Measurements from ENCODE around the gene CUL3.

Gene CUL3

DNA sequence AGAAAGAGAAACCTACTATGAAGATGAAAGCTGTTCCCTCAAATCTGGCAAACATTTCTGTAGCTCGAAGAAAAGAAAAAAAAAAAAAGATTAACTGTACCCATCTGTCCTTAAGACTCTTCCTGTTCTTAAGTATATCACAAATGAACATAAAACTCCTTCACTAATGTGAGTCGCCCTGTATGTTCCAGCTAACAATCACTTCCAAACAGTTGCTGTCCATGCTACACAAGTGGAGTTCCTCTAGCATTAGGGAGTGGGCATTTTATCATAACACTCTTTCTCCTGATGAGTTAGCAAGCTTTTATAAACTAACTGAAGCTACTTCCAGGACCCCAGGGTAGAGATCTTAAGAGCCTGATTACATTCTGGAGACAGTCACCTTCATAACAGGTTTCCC, 5.8 kb downstream of the CUL3 start:
- DNase-seq: no peak

GRCh38 chr2:224577541-224577940, 7.6 kb downstream of the CUL3 start:
- no peak for DNase-seq

GRCh38 chr2:224576088-224576715, 9.0 kb downstream of the CUL3 start:
- no peak for DNase-seq

- DNase-seq: no peak
These were observed 10.6 kb downstream of the CUL3 start for GRCh38 chr2:224574423-224575084.

- DNase-seq: no peak
These were observed 11.4 kb downstream of the CUL3 start for GRCh38 chr2:224573724-224574123.

- DNase-seq: no peak
These were observed 12.8 kb downstream of the CUL3 start for GRCh38 chr2:224572338-224572737.

DNA sequence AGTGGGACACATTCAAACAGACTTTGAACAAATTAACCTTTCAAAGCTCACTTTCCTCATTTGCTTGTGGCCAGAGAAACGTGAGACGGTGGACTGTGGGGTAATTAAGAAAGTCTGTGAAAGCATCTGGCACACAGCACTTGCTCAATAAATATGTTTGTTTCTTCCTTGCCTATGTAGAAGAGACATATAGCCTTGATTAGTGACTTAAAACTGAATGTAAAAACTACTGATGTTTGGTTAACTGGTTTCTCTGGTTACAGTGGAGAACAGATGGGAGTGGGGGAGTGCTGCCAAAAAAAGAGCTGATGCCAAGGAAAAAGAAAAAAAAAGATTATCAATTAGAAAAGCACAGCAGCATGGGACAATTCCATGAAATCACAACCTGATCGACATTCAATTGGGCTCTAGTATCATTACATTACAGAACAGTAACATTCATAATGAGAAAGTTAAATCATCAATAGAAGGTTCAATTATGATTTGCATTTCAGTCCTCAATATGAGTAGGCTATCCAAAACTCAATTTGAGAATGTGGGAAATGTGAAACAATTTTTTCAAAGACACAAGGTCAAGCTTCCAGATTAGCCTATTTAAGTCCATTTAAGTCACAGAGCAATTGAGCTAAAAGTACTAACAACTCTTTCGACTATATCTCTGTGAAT, 14.7 kb downstream of the CUL3 start:
- no peak for DNase-seq

DNA sequence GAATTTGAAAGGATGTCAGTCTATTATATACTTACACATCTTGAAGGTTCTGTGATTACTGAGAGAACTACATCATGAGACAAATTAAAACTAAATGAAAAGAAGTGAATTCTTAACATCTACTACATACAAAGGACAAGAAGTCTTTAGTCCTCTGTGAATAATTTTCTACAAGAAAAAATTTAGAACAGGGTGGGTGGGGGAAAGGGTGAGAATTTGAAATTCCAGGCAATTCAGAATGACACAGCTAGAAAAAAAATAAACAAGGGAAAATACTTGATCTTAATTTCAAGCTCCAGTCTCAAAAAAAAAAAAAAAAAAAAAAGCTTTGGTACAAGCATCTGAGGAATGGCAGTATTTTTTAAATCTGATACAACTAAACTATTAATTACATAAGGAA, 15.5 kb downstream of the CUL3 start:
- DNase-seq: no peak

GRCh38 chr2:224565452-224566035, 19.6 kb downstream of the CUL3 start:
- no peak for DNase-seq

DNA sequence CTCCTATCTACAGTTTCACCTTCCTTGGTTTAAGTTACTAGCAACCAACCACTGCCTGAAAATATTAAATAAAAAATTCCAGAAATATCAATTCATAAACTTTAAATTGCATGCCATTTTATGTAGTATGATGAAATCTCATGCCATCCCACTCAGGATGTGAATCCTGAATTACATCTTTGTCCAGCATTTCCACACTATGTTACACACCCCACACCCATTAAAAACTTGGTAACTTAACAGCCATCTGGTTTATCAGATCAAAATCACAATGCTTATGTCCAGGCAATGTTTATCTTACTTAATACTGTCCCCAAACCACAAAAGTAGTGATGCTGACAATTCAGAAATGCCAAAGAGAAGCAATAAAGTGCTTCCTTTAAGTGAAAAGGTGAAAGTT, 21.6 kb downstream of the CUL3 start:
- no peak for DNase-seq

GRCh38 chr2:224562831-224563230, 22.3 kb downstream of the CUL3 start:
- no peak for DNase-seq

DNA sequence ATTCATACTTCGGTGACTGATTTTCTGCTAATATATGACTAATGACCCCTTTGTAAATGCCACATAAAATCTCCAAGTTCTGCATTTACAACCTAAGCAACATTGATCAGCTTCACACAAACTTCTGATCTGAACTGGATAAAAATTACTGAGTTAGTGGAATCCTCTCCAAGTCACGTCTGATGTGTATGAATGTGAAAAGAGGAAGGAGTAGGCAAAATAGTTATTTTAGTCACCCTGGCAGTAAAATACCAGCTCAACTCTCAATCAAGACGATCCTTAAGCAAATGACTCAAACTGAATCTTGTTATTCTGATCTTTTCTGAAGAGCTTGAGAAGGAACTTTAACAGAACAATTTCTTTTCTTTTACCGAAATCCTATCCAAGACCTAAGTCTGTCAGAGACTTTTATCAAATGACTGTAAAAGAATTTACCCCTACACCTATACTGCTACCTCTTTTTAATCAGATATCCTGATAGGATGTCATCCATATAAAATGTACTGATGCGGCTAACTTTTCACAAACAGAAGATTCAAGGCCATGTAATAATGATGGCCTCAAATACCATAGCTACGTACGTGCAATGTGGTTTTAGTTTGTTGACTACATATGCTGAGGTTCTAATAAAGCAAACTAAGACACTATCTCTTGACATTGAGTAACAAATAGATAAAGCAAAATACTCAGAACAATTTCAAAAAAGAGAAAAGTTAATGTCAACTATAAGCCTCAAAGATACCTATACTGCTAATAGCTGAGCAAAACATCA, 23.7 kb downstream of the CUL3 start:
- DNase-seq: no peak

DNA sequence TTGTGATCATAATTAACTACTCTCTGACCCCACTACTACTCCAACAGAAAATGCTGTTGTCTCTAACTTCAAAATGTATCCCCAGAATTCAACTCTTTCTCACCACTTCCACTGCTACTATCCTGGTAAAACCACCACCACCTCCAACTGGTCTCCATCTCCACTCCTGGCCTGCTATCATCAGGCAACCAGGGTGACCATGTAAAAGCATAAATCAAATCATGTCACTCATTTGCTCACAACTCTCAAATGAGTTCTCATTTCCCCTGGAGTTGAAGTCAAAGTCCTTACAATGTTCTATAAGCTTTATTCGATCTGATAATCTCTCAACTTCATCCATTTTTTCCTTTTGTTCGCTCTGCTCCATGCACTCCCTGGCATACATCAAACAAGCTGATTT, 24.6 kb downstream of the CUL3 start:
- DNase-seq: no peak

DNA sequence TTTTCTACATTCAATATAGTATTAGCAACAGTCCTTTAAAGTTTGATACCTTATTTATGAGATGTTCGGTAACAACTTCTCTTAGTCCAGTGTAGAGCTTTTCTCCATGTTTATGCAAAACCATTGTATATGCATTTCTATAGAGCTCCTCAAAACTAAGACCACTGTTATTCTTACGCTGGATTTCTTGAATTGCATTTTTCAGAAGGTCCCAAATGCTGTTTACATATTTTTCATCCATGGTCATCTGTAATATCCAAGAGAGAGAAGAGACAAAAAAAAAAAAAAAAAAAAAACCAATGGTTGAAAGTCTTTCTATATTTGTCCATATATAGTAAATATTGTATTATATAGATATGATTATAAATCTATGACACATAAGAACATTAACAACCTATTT, 27.6 kb downstream of the CUL3 start:
- DNase-seq: no peak

GRCh38 chr2:224556381-224556780, 28.8 kb downstream of the CUL3 start:
- no peak for DNase-seq

GRCh38 chr2:224555823-224556366, 29.3 kb downstream of the CUL3 start:
- no peak for DNase-seq

DNA sequence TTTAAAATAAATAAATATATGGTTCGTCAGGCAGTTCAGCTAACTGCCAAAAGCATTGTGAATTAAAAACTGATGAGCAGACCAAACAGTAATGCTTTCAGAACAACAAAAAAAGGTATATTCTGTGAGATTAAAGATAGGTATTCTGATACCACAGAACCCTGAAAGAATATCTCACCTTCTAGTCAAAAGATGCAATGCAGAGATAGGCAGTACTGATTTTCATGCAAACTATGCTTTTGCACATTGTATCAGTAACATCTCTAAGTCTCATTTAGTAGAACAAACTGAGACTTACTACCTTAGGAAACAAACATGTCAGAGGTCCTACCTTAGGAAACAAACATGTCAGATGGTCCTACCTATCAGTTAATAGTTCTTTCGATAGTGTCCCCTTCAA, 32.4 kb downstream of the CUL3 start:
- no peak for DNase-seq

DNA sequence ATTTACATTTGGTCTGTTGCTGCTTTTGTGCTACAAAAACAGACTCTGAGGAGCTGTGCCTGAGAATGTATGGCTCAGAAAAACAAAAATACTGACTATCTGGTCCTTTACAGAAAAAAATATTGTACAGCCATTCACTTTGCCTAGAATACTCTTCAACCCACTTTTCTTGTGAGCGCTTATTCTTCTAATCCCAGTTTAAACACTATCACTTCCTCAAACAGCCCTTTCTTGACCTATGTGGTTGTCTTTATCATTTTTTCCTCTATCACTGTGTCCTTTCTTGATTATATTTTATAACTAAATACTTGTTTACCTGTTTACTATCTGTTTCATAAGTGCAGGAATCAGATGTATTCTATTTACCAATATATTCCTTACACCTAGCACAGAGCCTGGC, 33.5 kb downstream of the CUL3 start:
- DNase-seq: no peak

- DNase-seq: no peak
These were observed 38.2 kb downstream of the CUL3 start for GRCh38 chr2:224546926-224547325.

DNA sequence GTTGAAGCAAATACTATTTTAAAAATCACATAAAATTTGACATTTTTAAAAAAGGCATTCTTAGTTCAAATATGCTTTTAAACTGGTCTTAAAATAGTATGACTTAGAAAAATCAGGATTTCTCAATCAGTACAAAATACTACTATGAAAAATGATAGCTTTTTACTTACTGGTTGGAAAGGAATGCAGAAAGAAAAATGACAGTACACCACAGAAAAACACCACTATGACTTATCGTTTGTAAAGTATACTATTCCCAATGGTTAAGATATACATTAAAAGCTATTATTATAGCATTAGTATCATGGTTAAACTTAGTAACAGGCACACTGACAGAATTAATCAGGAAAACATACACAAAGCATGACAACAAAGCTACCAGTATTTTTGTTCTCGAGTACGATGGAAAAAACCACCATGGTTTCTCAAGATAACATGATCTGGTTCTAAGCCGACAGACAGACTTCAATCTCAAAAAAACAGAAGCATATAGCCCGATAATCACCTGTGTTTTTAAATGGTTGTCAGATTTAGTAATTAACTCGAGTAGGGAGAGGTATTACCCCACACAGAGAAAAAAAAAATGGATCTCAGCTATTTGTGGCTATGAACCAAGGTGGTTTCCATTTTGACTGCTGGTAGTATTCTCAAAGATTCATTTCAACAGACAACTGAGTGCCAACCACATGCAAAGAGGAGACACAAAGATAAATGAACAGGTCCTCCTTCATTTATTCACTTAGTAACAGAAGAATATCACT, 39.1 kb downstream of the CUL3 start:
- DNase-seq: no peak

DNA sequence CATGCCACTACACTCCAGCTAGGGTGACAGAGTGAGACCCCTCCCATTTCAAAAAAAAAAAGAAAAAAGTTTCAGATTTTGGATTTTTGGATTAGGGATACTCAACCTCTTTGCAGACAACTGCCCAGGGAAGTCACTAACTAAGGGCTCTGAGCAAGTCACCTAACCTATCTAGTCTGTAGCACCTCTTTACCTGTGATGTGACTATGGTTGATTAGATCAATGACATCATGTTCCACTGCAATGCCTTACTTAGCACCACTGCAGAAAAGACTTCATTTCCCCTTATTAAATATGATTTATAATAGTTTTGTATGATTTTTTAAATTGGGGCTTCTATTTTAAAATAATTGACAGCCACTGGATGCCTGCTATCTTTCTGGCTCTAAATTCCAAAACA, 41.2 kb downstream of the CUL3 start:
- DNase-seq: no peak

DNA sequence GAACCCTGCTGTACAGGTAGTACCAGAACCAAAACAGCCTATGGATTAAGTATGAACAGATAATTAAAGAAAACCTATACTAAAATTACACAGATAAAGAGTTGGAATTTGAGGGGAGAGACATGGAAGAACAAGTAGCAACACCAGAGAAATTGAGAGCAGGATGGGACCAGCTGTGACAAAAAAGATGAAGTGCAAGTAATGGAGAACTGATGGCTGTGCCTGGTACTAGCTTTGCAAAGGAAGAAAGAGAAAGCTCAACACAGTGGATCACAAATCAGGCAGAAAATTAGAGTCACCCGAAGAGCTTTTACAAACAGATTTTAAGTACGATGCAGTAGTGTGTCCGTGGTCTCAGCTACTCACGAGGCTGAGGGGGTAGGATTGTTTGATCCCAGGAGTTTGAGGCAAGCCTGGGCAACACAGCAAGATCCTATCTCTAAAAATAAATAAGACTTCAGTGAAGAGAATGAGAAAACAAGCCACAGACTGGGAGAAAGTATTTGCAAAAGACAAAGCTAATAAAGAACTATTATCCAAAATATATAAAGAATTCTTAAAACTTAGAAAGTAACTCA, 46.5 kb downstream of the CUL3 start:
- DNase-seq: no peak
